ENCODE measurements around the gene FAM47E. TPM values are rescaled to one million over a fixed set of nuclear protein-coding genes. Genes with fewer than 3 reads are reported as not detected.
A peak's percentile ranks its signal among the peaks of the same experiment; 100 is the strongest.

Gene FAM47E
- polyA plus RNA-seq, 2 donors: 0.47 to 0.71 TPM

DNA sequence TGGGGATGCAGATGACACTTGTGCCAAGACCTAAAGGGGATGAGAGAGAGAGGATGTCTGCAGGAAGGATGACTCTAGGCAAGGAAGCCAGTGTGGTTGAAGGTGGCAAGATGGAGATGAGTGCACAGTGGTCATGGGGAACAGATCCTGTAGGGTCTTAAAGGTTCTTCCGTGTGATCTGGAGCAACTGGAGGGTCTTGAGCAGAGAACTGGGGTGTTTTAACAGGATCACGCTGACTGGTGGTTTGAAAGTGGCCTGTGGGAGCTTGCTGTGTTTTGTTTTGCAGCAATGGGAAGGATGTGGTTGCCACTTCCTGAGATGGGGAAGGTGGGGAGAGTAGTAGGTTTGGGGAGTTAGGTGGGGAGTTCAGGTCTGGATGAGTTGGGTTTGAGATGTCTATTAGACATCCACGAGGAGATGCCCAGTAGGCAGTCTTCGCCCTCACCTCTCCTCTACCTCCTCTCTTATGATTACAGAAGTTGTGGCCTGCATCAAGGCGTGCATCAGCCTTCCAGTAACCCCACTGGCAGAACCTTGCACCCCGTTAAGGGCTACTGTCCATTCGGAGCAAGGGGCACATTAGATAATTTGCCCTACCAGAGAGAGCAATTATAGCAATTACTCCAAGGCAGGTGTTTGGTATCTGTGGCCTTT, 53.6 kb downstream of the FAM47E start:
- 80 to 82% methylated on average over 7 of the region's 7 CpGs for WGBS, 2 donors
- Histone ChIP-seq H3K4me3 (ENCODE audit: low read depth in 1 of 2, low read length in 2 of 2) (peak overlapping the region in 1 of 2 donors; percentile 64), H3K27me3 (ENCODE audit: control insufficient read depth in 1 of 2, insufficient read depth in 2 of 2, low read length in 2 of 2) (no peaks in the 10 kb centered on the region), H3K9me3 (ENCODE audit: control insufficient read depth in 2 of 2, insufficient read depth in 1 of 2, low read depth in 1 of 2, low read length in 1 of 2) (no peaks in the 10 kb centered on the region), H3K36me3 (ENCODE audit: control insufficient read depth in 2 of 2, insufficient read depth in 2 of 2, low read length in 1 of 2) (no peaks in the 10 kb centered on the region), H3K4me1 (ENCODE audit: control insufficient read depth in 2 of 2, insufficient read depth in 2 of 2, low read length in 1 of 2) (peaks cover 0 to 3% of the 10 kb centered on the region in 2 donors), H3K27ac (ENCODE audit: low read depth in 2 of 2, low read length in 1 of 2) (no peak overlapping the region)

- 1% methylated on average over 83 to 85 of the region's 85 CpGs for WGBS, 2 donors
- Histone ChIP-seq H3K4me1 (ENCODE audit: control insufficient read depth in 2 of 2, insufficient read depth in 2 of 2, low read length in 1 of 2) (peaks cover 0 to 3% of the 10 kb centered on the region in 2 donors), H3K36me3 (ENCODE audit: control insufficient read depth in 2 of 2, insufficient read depth in 2 of 2, low read length in 1 of 2) (no peaks in the 10 kb centered on the region), H3K27me3 (ENCODE audit: control insufficient read depth in 1 of 2, insufficient read depth in 2 of 2, low read length in 2 of 2) (no peaks in the 10 kb centered on the region), H3K4me3 (ENCODE audit: low read depth in 1 of 2, low read length in 2 of 2) (peak within 1 kb of the TSS; percentile 62 to 64), H3K9me3 (ENCODE audit: control insufficient read depth in 2 of 2, insufficient read depth in 1 of 2, low read depth in 1 of 2, low read length in 1 of 2) (no peaks in the 10 kb centered on the region), H3K27ac (ENCODE audit: low read depth in 2 of 2, low read length in 1 of 2) (peak within 1 kb of the TSS; percentile 73 to 74)
These were observed 54.7 kb downstream of the FAM47E start, which contains the start of gene STBD1 for GRCh38 chr4:76305971-76306881. TSS of gene STBD1 (plus strand) at chr4:76306733. CDS start at chr4:76306770, 37 bp downstream.

GRCh38 chr4:76306882-76307659, 55.5 kb downstream of the FAM47E start:
- WGBS, 2 donors: 7 to 8% methylated on average over 37 of the region's 37 CpGs
- H3K27ac ChIP-seq (ENCODE audit: low read depth in 2 of 2, low read length in 1 of 2): peak overlapping the region; percentile 54 to 74
- peaks cover 0 to 3% of the 10 kb centered on the region in 2 donors for H3K4me1 ChIP-seq (ENCODE audit: control insufficient read depth in 2 of 2, insufficient read depth in 2 of 2, low read length in 1 of 2)

GRCh38 chr4:76307660-76308014, 56.1 kb downstream of the FAM47E start:
- Histone ChIP-seq H3K36me3 (ENCODE audit: control insufficient read depth in 2 of 2, insufficient read depth in 2 of 2, low read length in 1 of 2) (no peaks in the 10 kb centered on the region), H3K27me3 (ENCODE audit: control insufficient read depth in 1 of 2, insufficient read depth in 2 of 2, low read length in 2 of 2) (no peaks in the 10 kb centered on the region), H3K4me3 (ENCODE audit: low read depth in 1 of 2, low read length in 2 of 2) (peak overlapping the region in 1 of 2 donors; percentile 64), H3K27ac (ENCODE audit: low read depth in 2 of 2, low read length in 1 of 2) (peak overlapping the region in 1 of 2 donors; percentile 20), H3K9me3 (ENCODE audit: control insufficient read depth in 2 of 2, insufficient read depth in 1 of 2, low read depth in 1 of 2, low read length in 1 of 2) (no peaks in the 10 kb centered on the region), H3K4me1 (ENCODE audit: control insufficient read depth in 2 of 2, insufficient read depth in 2 of 2, low read length in 1 of 2) (peaks cover 0 to 3% of the 10 kb centered on the region in 2 donors)
- WGBS, 2 donors: 48 to 51% methylated on average over 4 of the region's 4 CpGs

More at GRCh38 chr4:76306882-76307659, 55.5 kb downstream of the FAM47E start:
- H3K4me3 ChIP-seq (ENCODE audit: low read depth in 1 of 2, low read length in 2 of 2): peak overlapping the region; percentile 62 to 64
- H3K27me3 ChIP-seq (ENCODE audit: control insufficient read depth in 1 of 2, insufficient read depth in 2 of 2, low read length in 2 of 2): no peaks in the 10 kb centered on the region
- H3K36me3 ChIP-seq (ENCODE audit: control insufficient read depth in 2 of 2, insufficient read depth in 2 of 2, low read length in 1 of 2): no peaks in the 10 kb centered on the region
- H3K9me3 ChIP-seq (ENCODE audit: control insufficient read depth in 2 of 2, insufficient read depth in 1 of 2, low read depth in 1 of 2, low read length in 1 of 2): no peaks in the 10 kb centered on the region

DNA sequence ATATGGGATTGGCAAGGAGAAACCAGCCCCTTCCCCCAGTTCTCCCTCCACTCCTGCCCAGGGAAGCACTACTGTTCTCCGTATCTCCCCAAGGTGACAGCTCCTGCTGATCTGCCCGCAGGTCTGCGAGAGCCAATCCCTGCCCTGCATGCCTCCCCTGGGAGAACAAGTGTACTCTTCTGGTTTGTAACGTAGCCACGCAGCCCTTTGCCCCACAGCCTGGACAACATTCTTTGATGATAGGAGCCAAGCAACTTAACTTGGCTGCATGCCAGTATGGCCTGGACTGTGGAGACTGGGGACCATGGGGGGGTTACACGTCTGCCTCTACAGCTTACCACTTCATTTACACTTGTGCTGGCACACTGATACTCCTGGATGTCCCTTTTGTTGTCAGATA, 57.0 kb downstream of the FAM47E start:
- WGBS, 2 donors: 63 to 77% methylated on average over 6 of the region's 6 CpGs
- H3K9me3 ChIP-seq (ENCODE audit: control insufficient read depth in 2 of 2, insufficient read depth in 1 of 2, low read depth in 1 of 2, low read length in 1 of 2): no peaks in the 10 kb centered on the region
- H3K27ac ChIP-seq (ENCODE audit: low read depth in 2 of 2, low read length in 1 of 2): no peak overlapping the region
- H3K4me1 ChIP-seq (ENCODE audit: control insufficient read depth in 2 of 2, insufficient read depth in 2 of 2, low read length in 1 of 2): peaks cover 0 to 3% of the 10 kb centered on the region in 2 donors
- H3K36me3 ChIP-seq (ENCODE audit: control insufficient read depth in 2 of 2, insufficient read depth in 2 of 2, low read length in 1 of 2): no peaks in the 10 kb centered on the region
- no peaks in the 10 kb centered on the region for H3K27me3 ChIP-seq (ENCODE audit: control insufficient read depth in 1 of 2, insufficient read depth in 2 of 2, low read length in 2 of 2)
- H3K4me3 ChIP-seq (ENCODE audit: low read depth in 1 of 2, low read length in 2 of 2): no peak overlapping the region

DNA sequence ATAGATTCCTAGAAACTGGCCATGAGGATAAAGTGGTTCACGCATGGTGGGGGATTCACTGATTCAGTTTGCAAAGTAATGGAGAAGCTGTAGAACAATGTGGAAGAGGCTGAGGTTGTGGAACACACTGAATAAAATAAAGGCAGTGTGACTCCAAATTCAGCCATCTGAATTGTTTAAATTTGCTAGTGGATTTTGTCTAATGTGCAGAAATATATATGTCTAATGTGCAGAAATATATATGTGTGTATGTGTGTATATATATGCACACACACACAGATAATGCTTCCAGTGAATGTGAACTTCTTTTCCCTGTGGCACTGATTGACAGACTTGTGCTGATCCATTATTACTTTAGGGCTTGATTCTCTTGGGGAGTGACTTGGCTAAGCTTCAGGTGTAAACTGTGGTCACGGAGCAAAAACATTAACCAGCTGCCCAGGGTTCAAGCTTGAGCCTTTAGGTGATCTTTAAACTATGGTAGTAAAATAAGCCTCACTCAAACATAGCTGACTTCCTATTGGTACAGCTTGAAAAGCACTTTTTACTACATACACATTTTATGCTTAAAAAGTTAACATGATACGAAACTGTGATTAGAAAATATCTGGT, 58.5 kb downstream of the FAM47E start:
- H3K27ac ChIP-seq (ENCODE audit: low read depth in 2 of 2, low read length in 1 of 2): no peak overlapping the region

DNA sequence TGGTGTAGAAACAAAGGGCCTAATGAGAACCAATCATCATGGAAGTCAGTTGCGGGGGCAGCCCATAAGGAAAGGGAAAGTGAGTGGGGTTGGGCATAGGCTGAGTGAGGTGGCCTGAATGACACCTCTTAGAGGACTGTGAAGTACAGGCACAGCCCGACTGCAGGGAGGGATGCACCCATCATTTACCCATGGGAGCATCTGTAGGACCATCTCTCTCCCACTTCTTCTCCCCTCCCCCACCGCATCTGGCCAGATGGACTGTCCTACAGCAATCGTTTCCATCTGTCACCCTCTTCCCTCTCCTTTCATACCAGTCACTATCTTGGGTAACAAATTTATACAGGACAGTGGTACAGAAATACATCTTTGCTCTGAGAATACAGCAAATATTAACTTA, 59.2 kb downstream of the FAM47E start:
- Histone ChIP-seq H3K36me3 (ENCODE audit: control insufficient read depth in 2 of 2, insufficient read depth in 2 of 2, low read length in 1 of 2) (no peaks in the 10 kb centered on the region), H3K4me1 (ENCODE audit: control insufficient read depth in 2 of 2, insufficient read depth in 2 of 2, low read length in 1 of 2) (no peaks in the 10 kb centered on the region), H3K4me3 (ENCODE audit: low read depth in 1 of 2, low read length in 2 of 2) (no peak overlapping the region), H3K9me3 (ENCODE audit: control insufficient read depth in 2 of 2, insufficient read depth in 1 of 2, low read depth in 1 of 2, low read length in 1 of 2) (no peaks in the 10 kb centered on the region), H3K27ac (ENCODE audit: low read depth in 2 of 2, low read length in 1 of 2) (no peak overlapping the region), H3K27me3 (ENCODE audit: control insufficient read depth in 1 of 2, insufficient read depth in 2 of 2, low read length in 2 of 2) (no peaks in the 10 kb centered on the region)
- WGBS, 2 donors: 83 to 89% methylated on average over 4 of the region's 4 CpGs

More for the DNA sequence above, 58.5 kb downstream of the FAM47E start:
- H3K36me3 ChIP-seq (ENCODE audit: control insufficient read depth in 2 of 2, insufficient read depth in 2 of 2, low read length in 1 of 2): no peaks in the 10 kb centered on the region
- H3K4me3 ChIP-seq (ENCODE audit: low read depth in 1 of 2, low read length in 2 of 2): no peak overlapping the region
- H3K9me3 ChIP-seq (ENCODE audit: control insufficient read depth in 2 of 2, insufficient read depth in 1 of 2, low read depth in 1 of 2, low read length in 1 of 2): no peaks in the 10 kb centered on the region
- H3K4me1 ChIP-seq (ENCODE audit: control insufficient read depth in 2 of 2, insufficient read depth in 2 of 2, low read length in 1 of 2): peaks cover 0 to 3% of the 10 kb centered on the region in 2 donors
- no peaks in the 10 kb centered on the region for H3K27me3 ChIP-seq (ENCODE audit: control insufficient read depth in 1 of 2, insufficient read depth in 2 of 2, low read length in 2 of 2)
- WGBS, 2 donors: 87 to 90% methylated on average over 3 of the region's 3 CpGs

DNA sequence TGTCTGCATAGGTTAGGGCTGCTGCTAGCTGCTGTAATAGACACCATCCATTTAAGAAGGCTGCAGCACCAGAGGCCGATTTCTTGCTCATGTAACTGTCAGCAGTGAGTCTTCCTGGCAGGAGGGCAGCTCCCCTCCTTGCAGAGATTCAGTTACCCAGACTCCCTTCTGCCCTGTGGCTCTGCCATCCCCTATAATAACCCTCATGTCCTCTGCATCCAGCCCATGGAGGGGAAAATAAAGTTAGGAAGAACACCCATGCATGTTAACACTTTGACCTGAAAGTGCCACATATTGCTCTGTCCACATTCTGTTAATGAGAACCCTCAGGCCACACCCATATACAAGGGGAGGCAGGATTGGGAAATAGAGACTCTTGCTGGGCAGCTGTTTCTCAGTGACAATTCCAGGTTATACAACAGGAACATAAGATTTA, 60.4 kb downstream of the FAM47E start:
- Histone ChIP-seq H3K9me3 (ENCODE audit: control insufficient read depth in 2 of 2, insufficient read depth in 1 of 2, low read depth in 1 of 2, low read length in 1 of 2) (no peaks in the 10 kb centered on the region), H3K36me3 (ENCODE audit: control insufficient read depth in 2 of 2, insufficient read depth in 2 of 2, low read length in 1 of 2) (no peaks in the 10 kb centered on the region), H3K27me3 (ENCODE audit: control insufficient read depth in 1 of 2, insufficient read depth in 2 of 2, low read length in 2 of 2) (no peaks in the 10 kb centered on the region), H3K4me3 (ENCODE audit: low read depth in 1 of 2, low read length in 2 of 2) (no peak overlapping the region), H3K4me1 (ENCODE audit: control insufficient read depth in 2 of 2, insufficient read depth in 2 of 2, low read length in 1 of 2) (no peaks in the 10 kb centered on the region), H3K27ac (ENCODE audit: low read depth in 2 of 2, low read length in 1 of 2) (no peak overlapping the region)
- WGBS, 2 donors: 44 to 62% methylated on average over 1 of the region's 1 CpG

DNA sequence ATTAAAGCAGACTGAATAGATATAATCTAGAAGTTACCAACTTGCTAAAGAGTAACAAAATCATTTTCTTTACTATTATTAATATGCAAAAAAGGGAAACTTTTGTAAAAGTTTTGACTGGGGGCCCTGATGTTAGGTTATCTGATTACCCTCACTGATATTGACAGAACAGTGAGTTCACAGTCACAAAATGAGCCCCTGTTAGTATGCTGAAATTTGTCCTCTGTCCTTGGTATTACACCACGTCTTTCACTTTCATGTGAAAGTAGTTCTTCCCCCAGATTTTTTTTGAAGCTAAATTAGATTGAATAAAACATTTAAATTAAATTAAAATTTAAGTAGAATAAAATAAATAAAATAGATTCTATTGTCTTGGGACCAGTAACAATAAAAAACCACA, 60.9 kb downstream of the FAM47E start:
- no peaks in the 10 kb centered on the region for H3K36me3 ChIP-seq (ENCODE audit: control insufficient read depth in 2 of 2, insufficient read depth in 2 of 2, low read length in 1 of 2)
- no peak overlapping the region for H3K27ac ChIP-seq (ENCODE audit: low read depth in 2 of 2, low read length in 1 of 2)
- no peak overlapping the region for H3K4me3 ChIP-seq (ENCODE audit: low read depth in 1 of 2, low read length in 2 of 2)
- H3K27me3 ChIP-seq (ENCODE audit: control insufficient read depth in 1 of 2, insufficient read depth in 2 of 2, low read length in 2 of 2): no peaks in the 10 kb centered on the region
- no peaks in the 10 kb centered on the region for H3K9me3 ChIP-seq (ENCODE audit: control insufficient read depth in 2 of 2, insufficient read depth in 1 of 2, low read depth in 1 of 2, low read length in 1 of 2)
- WGBS, 2 donors: 60 to 73% methylated on average over 1 of the region's 1 CpG
- no peaks in the 10 kb centered on the region for H3K4me1 ChIP-seq (ENCODE audit: control insufficient read depth in 2 of 2, insufficient read depth in 2 of 2, low read length in 1 of 2)

Data from esophagus (tissue), 2 donors.